ENCODE measurements around the gene PSMD13. TPM values are rescaled to one million over a fixed set of nuclear protein-coding genes. Genes with fewer than 3 reads are reported as not detected.
A peak's percentile ranks its signal among the peaks of the same experiment; 100 is the strongest.

PSMD13 gene
- total and polyA plus RNA-seq, 2 of the 13 experiments (the other 11 are each of a cell fraction or from before 2014, with no cell fraction given), result 83.0 to 117 TPM

DNA sequence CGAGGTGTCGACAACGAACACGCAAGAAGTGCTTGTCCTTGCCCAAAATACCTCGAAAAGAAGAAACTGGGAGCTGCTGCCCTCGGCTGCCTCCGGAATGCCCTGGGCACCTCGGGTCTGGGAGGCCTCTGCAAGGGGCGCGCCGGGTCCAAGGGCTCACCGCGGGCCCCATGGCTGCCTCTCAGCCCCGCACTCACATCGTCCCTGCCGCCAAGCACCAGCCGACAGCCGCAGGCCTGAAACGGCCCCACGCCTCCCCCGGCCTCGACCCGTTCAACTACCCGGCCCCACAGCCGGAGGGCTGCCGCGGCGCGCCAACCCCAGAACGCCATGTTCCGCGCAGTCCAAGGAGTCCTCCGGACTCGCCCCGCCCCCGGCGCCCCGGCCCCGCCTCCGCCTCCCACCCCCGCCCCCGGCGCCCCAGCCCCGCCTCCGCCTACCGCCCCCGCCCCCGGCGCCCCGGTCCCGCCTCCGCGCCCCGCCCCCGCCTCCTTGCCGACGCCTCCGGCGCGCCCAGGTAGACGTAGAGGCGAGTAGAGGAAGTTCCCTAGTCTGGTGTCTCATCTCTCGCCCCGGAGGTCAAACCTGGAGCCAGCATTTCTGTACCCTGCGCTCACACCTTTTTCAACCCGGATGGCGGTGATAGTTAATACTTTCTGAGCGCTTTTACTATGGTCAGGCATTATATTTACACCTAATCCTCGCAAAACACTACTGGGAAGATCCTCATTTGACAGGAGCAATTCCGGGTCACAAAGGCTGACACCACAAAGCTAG lies 591 bp upstream of the PSMD13 start, which contains the start of gene SIRT3 (continued):
- TF ChIP-seq AGO1 (IDR thresholded peaks at IDR 0.05; ENCODE audit: low read depth, low read length, poor library complexity, severe bottlenecking), result no peak
- TF ChIP-seq NAIF1 (CRISPR knock-in tag; IDR thresholded peaks at IDR 0.05; ENCODE audit: borderline replicate concordance), result 0 out of 2 replicates have a peak, but pooled peaks have one; percentile 25
- peak; percentile 40; the same call in 1 of the 2 replicates for TF ChIP-seq TFDP1 (CRISPR knock-in tag; IDR thresholded peaks at IDR 0.05; ENCODE audit: borderline replicate concordance)
- peak; percentile 76 for TF ChIP-seq ZNF709 (CRISPR knock-in tag; IDR thresholded peaks at IDR 0.05)
- TF ChIP-seq ZNF430 (CRISPR knock-in tag; IDR thresholded peaks at IDR 0.05), result no peak
- TF ChIP-seq ZNF589 (CRISPR knock-in tag; conservative IDR thresholded peaks at IDR 0.05), result no peak; the same call in 1 of the 2 replicates
- 0 out of 2 replicates have a peak, but pooled peaks have one; percentile 16 for TF ChIP-seq PLSCR1 (CRISPR knock-in tag; IDR thresholded peaks at IDR 0.05; ENCODE audit: borderline replicate concordance)
- TF ChIP-seq PCBP2 (optimal IDR thresholded peaks at IDR 0.05; ENCODE audit: low read depth, low read length, poor library complexity, severe bottlenecking), result no peak
- TF ChIP-seq ZNF75D (CRISPR knock-in tag; IDR thresholded peaks at IDR 0.05; ENCODE audit: borderline replicate concordance), result no peak
- no peak; the same call in 1 of the 2 replicates for TF ChIP-seq KDM5A (IDR thresholded peaks at IDR 0.05; ENCODE audit: borderline replicate concordance, low read length)
- TF ChIP-seq ZMAT3 (CRISPR knock-in tag; conservative IDR thresholded peaks at IDR 0.05), result no peak
- no peak for TF ChIP-seq ZSCAN31 (CRISPR knock-in tag; IDR thresholded peaks at IDR 0.05; ENCODE audit: low read depth)
- no peak for TF ChIP-seq NFIB (CRISPR knock-in tag; IDR thresholded peaks at IDR 0.05; ENCODE audit: borderline replicate concordance)
- peak; percentile 63; the same call in 1 of the 2 replicates for TF ChIP-seq MTA1 (CRISPR knock-in tag; IDR thresholded peaks at IDR 0.05; ENCODE audit: borderline replicate concordance)
- no peak for TF ChIP-seq MYPOP (CRISPR knock-in tag; IDR thresholded peaks at IDR 0.05)
- 0 out of 2 replicates have a peak, but pooled peaks have one; percentile 8 for TF ChIP-seq ETV5 (CRISPR knock-in tag; IDR thresholded peaks at IDR 0.05; ENCODE audit: borderline replicate concordance)
- no peak for TF ChIP-seq ZSCAN30 (CRISPR knock-in tag; IDR thresholded peaks at IDR 0.05)
- TF ChIP-seq ADNP (CRISPR knock-in tag; IDR thresholded peaks at IDR 0.05), result no peak
- TF ChIP-seq, protein P1, sequence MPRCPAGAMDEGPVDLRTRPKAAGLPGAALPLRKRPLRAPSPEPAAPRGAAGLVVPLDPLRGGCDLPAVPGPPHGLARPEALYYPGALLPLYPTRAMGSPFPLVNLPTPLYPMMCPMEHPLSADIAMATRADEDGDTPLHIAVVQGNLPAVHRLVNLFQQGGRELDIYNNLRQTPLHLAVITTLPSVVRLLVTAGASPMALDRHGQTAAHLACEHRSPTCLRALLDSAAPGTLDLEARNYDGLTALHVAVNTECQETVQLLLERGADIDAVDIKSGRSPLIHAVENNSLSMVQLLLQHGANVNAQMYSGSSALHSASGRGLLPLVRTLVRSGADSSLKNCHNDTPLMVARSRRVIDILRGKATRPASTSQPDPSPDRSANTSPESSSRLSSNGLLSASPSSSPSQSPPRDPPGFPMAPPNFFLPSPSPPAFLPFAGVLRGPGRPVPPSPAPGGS (CRISPR knock-in tag; IDR thresholded peaks at IDR 0.05), result no peak; the same call in 1 of the 2 replicates
- TF ChIP-seq SRSF1 (optimal IDR thresholded peaks at IDR 0.05; ENCODE audit: low read depth, low read length), result peak; percentile 85
- no peak for TF ChIP-seq ZKSCAN8 (CRISPR knock-in tag; IDR thresholded peaks at IDR 0.05; ENCODE audit: borderline replicate concordance)
- 0 out of 2 replicates have a peak, but pooled peaks have one; percentile 51 for TF ChIP-seq ZNF280B (CRISPR knock-in tag; IDR thresholded peaks at IDR 0.05; ENCODE audit: borderline replicate concordance)
- no peak for TF ChIP-seq ZNF432 (CRISPR knock-in tag; IDR thresholded peaks at IDR 0.05; ENCODE audit: borderline replicate concordance)

Data from HepG2 (cell line).